ENCODE data around the gene PLS1.

Gene PLS1

GRCh38 chr3:142642956-142643355 lies 46.8 kb downstream of the PLS1 start:
- DNase-seq (ENCODE audit: low spot score), result no peak

GRCh38 chr3:142644502-142644901 lies 48.3 kb downstream of the PLS1 start:
- DNase-seq (ENCODE audit: low spot score), result no peak

GRCh38 chr3:142645236-142645793 lies 49.1 kb downstream of the PLS1 start:
- no peak for DNase-seq (ENCODE audit: low spot score)

GRCh38 chr3:142646020-142646785 lies 50.0 kb downstream of the PLS1 start:
- DNase-seq (ENCODE audit: low spot score), result no peak

GRCh38 chr3:142647856-142648255 lies 51.7 kb downstream of the PLS1 start:
- DNase-seq (ENCODE audit: low spot score), result no peak

- no peak for DNase-seq (ENCODE audit: low spot score)
Observed at GRCh38 chr3:142648950-142649349, 52.8 kb downstream of the PLS1 start.

GRCh38 chr3:142650001-142650693 lies 54.0 kb downstream of the PLS1 start:
- DNase-seq (ENCODE audit: low spot score), result no peak

GRCh38 chr3:142651711-142652110 lies 55.5 kb downstream of the PLS1 start:
- DNase-seq (ENCODE audit: low spot score), result no peak

GRCh38 chr3:142652826-142653292 lies 56.7 kb downstream of the PLS1 start:
- no peak for DNase-seq (ENCODE audit: low spot score)

GRCh38 chr3:142656575-142656974 lies 60.4 kb downstream of the PLS1 start:
- DNase-seq (ENCODE audit: low spot score), result no peak

- no peak for DNase-seq (ENCODE audit: low spot score)
Observed at GRCh38 chr3:142657033-142657432, 60.8 kb downstream of the PLS1 start.

GRCh38 chr3:142660383-142660782 lies 64.2 kb downstream of the PLS1 start:
- DNase-seq (ENCODE audit: low spot score), result no peak

- no peak for DNase-seq (ENCODE audit: low spot score)
Observed at GRCh38 chr3:142660893-142661292, 64.7 kb downstream of the PLS1 start.

GRCh38 chr3:142663865-142664264 lies 67.7 kb downstream of the PLS1 start:
- no peak for DNase-seq (ENCODE audit: low spot score)

GRCh38 chr3:142664311-142664710 lies 68.1 kb downstream of the PLS1 start:
- DNase-seq (ENCODE audit: low spot score), result no peak

GRCh38 chr3:142664819-142665218 lies 68.6 kb downstream of the PLS1 start:
- DNase-seq (ENCODE audit: low spot score), result no peak

- no peak for DNase-seq (ENCODE audit: low spot score)
Observed at GRCh38 chr3:142670120-142670519, 73.9 kb downstream of the PLS1 start.

- DNase-seq (ENCODE audit: low spot score), result no peak
Observed at GRCh38 chr3:142676151-142676550, 80.0 kb downstream of the PLS1 start.

- no peak for DNase-seq (ENCODE audit: low spot score)
Observed at GRCh38 chr3:142680710-142681109, 84.5 kb downstream of the PLS1 start.

GRCh38 chr3:142690613-142691012 lies 94.4 kb downstream of the PLS1 start:
- no peak for DNase-seq (ENCODE audit: low spot score)

- DNase-seq (ENCODE audit: low spot score), result no peak
Observed at GRCh38 chr3:142691527-142691926, 95.3 kb downstream of the PLS1 start.

GRCh38 chr3:142693136-142693853 lies 97.1 kb downstream of the PLS1 start:
- DNase-seq (ENCODE audit: low spot score), result no peak

GRCh38 chr3:142694225-142694624 lies 98.0 kb downstream of the PLS1 start:
- no peak for DNase-seq (ENCODE audit: low spot score)
